LNCAP (cell line): Measurements from ENCODE around the gene SLC7A1.

Experiments
- CTCF ChIP-seq: fragments of 450-650 bp; IDR thresholded peaks from 2 replicates; pipeline ENCODE4 v1.5.1; 2017; ENCODE audit warnings: mild to moderate bottlenecking

The SLC7A1 gene

GRCh38 chr13:29459813-29460355 is 135.6 kb downstream of the SLC7A1 start:
- TF ChIP-seq CTCF: no peak
